GM12892 (cell line): Measurements from ENCODE around the gene PAPOLG.

Source experiments
- DNase-seq: peaks from one replicate; pipeline ENCODE4 v3.0.0; 2011; ENCODE audit not compliant: insufficient read length
- FAIRE-seq: peaks from 2 replicates; lab custom pipeline; 2011; peaks lifted over from hg19 to GRCh38; lab: Jason Lieb, UNC
- POLR2A ChIP-seq: IDR thresholded peaks from 2 replicates; pipeline ENCODE4 v1.6.1; 2011; ENCODE audit warnings: low read depth, low read length, control low read depth
- POLR2AphosphoS5 ChIP-seq: IDR thresholded peaks from 2 replicates; pipeline ENCODE4 v1.6.1; 2011; ENCODE audit warnings: low read depth, low read length, control low read depth
- TAF1 ChIP-seq: IDR thresholded peaks from 2 replicates; pipeline ENCODE4 v1.6.1; 2011; ENCODE audit warnings: low read depth, mild to moderate bottlenecking, control low read depth, low read length, borderline replicate concordance

The PAPOLG gene

DNA sequence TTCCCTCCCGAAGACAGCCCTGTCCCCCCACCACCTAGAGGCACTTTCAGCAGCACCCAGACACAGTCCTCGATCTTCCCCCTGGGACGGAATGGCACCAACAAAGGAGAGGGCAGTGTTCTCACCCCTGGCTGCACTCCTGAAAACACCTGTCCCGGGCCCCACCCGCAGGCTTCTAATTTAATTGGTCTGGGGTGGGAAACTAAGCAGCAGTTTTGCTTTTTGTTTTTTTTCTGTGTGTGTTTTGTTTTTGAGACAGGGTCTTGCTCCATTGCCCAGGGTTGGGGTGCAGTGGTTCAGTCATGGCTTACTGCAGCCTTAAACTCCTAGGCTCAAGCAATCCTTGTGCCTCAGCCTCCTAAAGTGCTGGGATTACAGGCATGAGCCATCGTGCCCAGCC lies 86.9 kb downstream of the PAPOLG start:
- TF ChIP-seq TAF1, result no peak
- no peak for TF ChIP-seq POLR2AphosphoS5
- TF ChIP-seq POLR2A, result no peak
- FAIRE-seq (peak; percentile 50), DNase-seq (no peak)

DNA sequence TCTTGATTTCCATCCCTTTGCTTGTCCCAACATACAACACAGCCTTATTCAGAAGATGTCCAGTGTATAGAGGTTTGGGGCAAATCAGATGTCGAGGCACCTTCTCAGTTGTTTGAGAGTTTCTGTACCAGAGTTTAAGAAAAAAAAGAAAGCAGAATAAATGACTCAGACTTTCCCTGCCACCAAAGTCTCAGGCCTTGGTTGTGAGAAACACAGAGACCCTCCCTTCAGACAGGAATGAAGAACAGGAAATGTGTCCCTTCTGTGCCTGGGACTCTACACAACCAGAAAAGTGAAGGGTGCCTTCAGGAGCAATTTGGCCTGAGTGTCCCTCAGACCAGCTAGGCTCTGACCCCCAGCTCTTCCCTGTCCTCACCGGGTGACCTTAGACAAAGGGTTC lies 88.0 kb downstream of the PAPOLG start:
- TF ChIP-seq POLR2AphosphoS5 (no peak), TAF1 (no peak), POLR2A (no peak)
- FAIRE-seq (no peak), DNase-seq (no peak)

DNA sequence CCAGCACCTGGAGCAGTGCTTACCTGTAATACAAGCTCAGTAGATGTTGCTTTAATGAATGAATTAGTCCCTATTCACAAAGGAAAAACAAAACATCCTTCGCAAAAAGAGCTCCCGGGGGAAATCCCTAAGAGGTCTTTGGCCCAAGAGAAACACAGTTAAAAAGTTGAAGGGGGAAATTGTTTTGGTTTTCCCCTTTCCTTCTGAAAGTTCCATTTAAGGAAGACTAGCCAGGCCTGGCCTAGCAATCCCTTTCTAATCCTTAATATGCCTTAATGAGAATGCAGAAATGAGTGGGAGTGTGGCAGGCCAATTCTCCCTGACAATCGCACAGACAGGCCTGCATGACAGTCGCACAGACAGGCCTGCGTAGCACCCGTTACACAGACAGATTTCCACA lies 91.8 kb downstream of the PAPOLG start:
- no peak for TF ChIP-seq POLR2A
- DNase-seq (no peak), FAIRE-seq (no peak)
